ENCODE results near the gene PLA2G12A.

GRCh38 chr4:109665783-109666485 lies 63.9 kb downstream of the PLA2G12A start:
- TF ChIP-seq CTCF (IDR thresholded peaks at IDR 0.05) (no peak), POLR2AphosphoS5 (IDR thresholded peaks at IDR 0.05) (no peak), POLR2A (IDR thresholded peaks at IDR 0.05) (no peak)

All from upper lobe of left lung (tissue), 4 donors.